Tibial artery (tissue), 4 donors: ENCODE measurements around the gene HIP1.
"Not testable (repeated sequence)": the region's sequence is repeated elsewhere in the genome, so short reads cannot be mapped to it uniquely, and the experiment has no call there.

Source experiments
- DNase-seq, 2 donors: peaks; one replicate each; pipeline ENCODE4 v3.0.0-alpha.2; 2019
- H3K27ac ChIP-seq, 2 donors: fragments of 200-600 bp; sonication (generic) in 1 of 2; 1 replicate in 1 of 2; 2 replicates in 1 of 2; pipeline ENCODE4 v1.5.1; 2018 to 2019; ENCODE audit warnings: mild to moderate bottlenecking in 1 of 2
- H3K27me3 ChIP-seq, 2 donors: fragments of 200-600 bp; sonication (generic) in 1 of 2; one replicate each; pipeline versions ENCODE4 v1.5.1 to v1.6.0; 2016 to 2019
- H3K36me3 ChIP-seq, 3 donors: fragments of 200-600 bp; sonication (generic) in 2 of 3; one replicate each; pipeline ENCODE4 v1.5.1; 2016 to 2019; ENCODE audit warnings: mild to moderate bottlenecking in 2 of 3
- H3K4me1 ChIP-seq, 4 donors: fragments of 200-600 bp; sonication (generic) in 2 of 4; 1 replicate in 3 of 4; 2 replicates in 1 of 4; pipeline ENCODE4 v1.5.1; 2016 to 2019
- H3K4me3 ChIP-seq, 2 donors: fragments of 200-600 bp; sonication (generic) in 1 of 2; 1 replicate in 1 of 2; 2 replicates in 1 of 2; pipeline ENCODE4 v1.5.1; 2018 to 2019; ENCODE audit warnings: mild to moderate bottlenecking in 2 of 2
- H3K9me3 ChIP-seq, 3 donors: fragments of 200-600 bp; sonication (generic) in 1 of 3; one replicate each; pipeline ENCODE4 v1.5.1; 2016 to 2019
- intact Hi-C: fragments of 100-400 bp; cut with DNase I; formaldehyde crosslinking; loops from one replicate; pipeline ENCODE4 v1.15.0; 2023; ENCODE audit warnings: low total_unique reads
- TF ChIP-seq, protein P1 (sequence below), 2 experiments: fragments of 200-600 bp in 1 of 2; fragments of 450-650 bp in 1 of 2; IDR thresholded peaks; one replicate each; pipeline ENCODE4 v1.5.1; 2017 to 2019; ENCODE audit warnings: antibody characterized with exemption in 2 of 2, mild to moderate bottlenecking in 1 of 2, moderate library complexity in 1 of 2

The HIP1 gene

GRCh38 chr7:75725306-75725705, 13.4 kb downstream of the HIP1 start:
- no peaks in the 10 kb centered on the region for H3K36me3 ChIP-seq
- H3K9me3 ChIP-seq, result no peaks in the 10 kb centered on the region
- TF ChIP-seq, protein P1, sequence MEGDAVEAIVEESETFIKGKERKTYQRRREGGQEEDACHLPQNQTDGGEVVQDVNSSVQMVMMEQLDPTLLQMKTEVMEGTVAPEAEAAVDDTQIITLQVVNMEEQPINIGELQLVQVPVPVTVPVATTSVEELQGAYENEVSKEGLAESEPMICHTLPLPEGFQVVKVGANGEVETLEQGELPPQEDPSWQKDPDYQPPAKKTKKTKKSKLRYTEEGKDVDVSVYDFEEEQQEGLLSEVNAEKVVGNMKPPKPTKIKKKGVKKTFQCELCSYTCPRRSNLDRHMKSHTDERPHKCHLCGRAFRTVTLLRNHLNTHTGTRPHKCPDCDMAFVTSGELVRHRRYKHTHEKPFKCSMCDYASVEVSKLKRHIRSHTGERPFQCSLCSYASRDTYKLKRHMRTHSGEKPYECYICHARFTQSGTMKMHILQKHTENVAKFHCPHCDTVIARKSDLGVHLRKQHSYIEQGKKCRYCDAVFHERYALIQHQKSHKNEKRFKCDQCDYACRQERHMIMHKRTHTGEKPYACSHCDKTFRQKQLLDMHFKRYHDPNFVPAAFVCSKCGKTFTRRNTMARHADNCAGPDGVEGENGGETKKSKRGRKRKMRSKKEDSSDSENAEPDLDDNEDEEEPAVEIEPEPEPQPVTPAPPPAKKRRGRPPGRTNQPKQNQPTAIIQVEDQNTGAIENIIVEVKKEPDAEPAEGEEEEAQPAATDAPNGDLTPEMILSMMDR (IDR thresholded peaks at IDR 0.05), result no peak
- H3K27ac ChIP-seq, result no peak overlapping the region
- intact Hi-C loops, result no loop called here
- no peaks in the 10 kb centered on the region for H3K27me3 ChIP-seq
- H3K4me1 ChIP-seq, result peaks cover 0 to 49% (median 26%) of the 10 kb centered on the region in 4 donors
- no peak overlapping the region for H3K4me3 ChIP-seq
- DNase-seq, result no peak

- Histone ChIP-seq H3K27me3 (no peaks in the 10 kb centered on the region), H3K27ac (peak overlapping the region in 1 of 2 donors; percentile 37), H3K4me1 (peaks cover 0 to 56% (median 22%) of the 10 kb centered on the region in 4 donors), H3K9me3 (no peaks in the 10 kb centered on the region), H3K36me3 (no peaks in the 10 kb centered on the region), H3K4me3 (no peak overlapping the region)
- DNase-seq, result no peak
- TF ChIP-seq, protein P1 (IDR thresholded peaks at IDR 0.05), result no peak
- intact Hi-C loops, result no loop called here
Measured at GRCh38 chr7:75723444-75723843, 15.3 kb downstream of the HIP1 start.

- intact Hi-C loops, result no loop called here
- no peaks in the 10 kb centered on the region for H3K27me3 ChIP-seq
Measured at GRCh38 chr7:75722373-75722772, 16.4 kb downstream of the HIP1 start.

DNA sequence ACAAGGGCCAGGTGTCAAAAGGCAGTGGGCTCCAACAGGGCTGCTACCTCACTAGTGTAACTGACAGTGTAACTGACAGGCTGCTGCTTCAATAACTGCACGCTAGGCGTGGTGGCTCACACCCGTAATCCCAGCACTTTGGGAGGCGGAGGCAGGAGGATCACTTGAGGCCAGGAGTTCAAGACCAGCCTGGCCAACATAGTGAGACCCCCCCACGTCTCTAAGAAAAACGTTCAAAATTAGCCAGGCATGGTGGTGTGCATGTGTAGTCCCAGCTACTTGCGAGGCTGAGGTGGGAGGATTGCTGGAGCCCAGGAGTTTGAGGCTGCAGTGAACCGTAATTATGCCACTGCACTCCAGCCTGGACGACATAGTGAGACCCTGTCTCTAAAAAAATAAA, 16.8 kb downstream of the HIP1 start:
- Histone ChIP-seq H3K27ac (peak overlapping the region; percentile 3 to 38), H3K4me1 (peaks cover 0 to 56% (median 14%) of the 10 kb centered on the region in 4 donors)
- H3K4me3 ChIP-seq, H3K36me3 ChIP-seq, DNase-seq, H3K9me3 ChIP-seq, intact Hi-C loops, H3K27me3 ChIP-seq: not testable (repeated sequence)

More at GRCh38 chr7:75722373-75722772, 16.4 kb downstream of the HIP1 start:
- Histone ChIP-seq H3K36me3 (no peaks in the 10 kb centered on the region), H3K4me1 (peaks cover 0 to 56% (median 15%) of the 10 kb centered on the region in 4 donors), H3K27ac (peak overlapping the region; percentile 3 to 37), H3K9me3 (no peaks in the 10 kb centered on the region), H3K4me3 (no peak overlapping the region)
- no peak for DNase-seq
- TF ChIP-seq, protein P1 (IDR thresholded peaks at IDR 0.05), result no peak

GRCh38 chr7:75721426-75721825, 17.3 kb downstream of the HIP1 start:
- DNase-seq, result no peak
- no peaks in the 10 kb centered on the region for H3K36me3 ChIP-seq
- peak overlapping the region in 1 of 2 donors; percentile 38 for H3K27ac ChIP-seq
- intact Hi-C loops, result no loop called here
- TF ChIP-seq, protein P1 (IDR thresholded peaks at IDR 0.05), result no peak
- H3K4me1 ChIP-seq, result peaks cover 0 to 57% (median 14%) of the 10 kb centered on the region in 4 donors
- H3K4me3 ChIP-seq, result no peak overlapping the region
- no peaks in the 10 kb centered on the region for H3K9me3 ChIP-seq
- H3K27me3 ChIP-seq, result no peaks in the 10 kb centered on the region

DNA sequence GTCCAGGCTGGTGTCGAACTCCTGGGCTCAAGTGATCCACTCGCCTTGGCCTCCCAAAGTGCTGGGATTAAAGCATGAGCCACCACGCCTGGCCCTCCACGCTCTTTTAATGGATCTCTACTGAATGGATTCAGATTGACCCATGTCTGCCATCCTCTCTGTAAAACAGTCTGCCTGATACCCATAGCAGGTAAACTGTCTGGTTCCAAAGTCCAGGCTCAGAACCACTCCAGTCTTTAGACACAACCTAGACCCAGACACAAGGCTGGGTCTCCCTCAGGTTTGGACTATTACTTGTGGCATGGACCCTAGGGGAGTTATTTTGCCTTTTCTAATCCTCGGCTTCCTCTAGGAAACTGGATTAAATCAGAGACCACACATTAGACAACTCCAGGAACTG, 19.1 kb downstream of the HIP1 start:
- Histone ChIP-seq H3K36me3 (no peaks in the 10 kb centered on the region), H3K4me3 (no peak overlapping the region), H3K9me3 (no peaks in the 10 kb centered on the region), H3K27me3 (no peaks in the 10 kb centered on the region), H3K4me1 (peaks cover 0 to 75% (median 25%) of the 10 kb centered on the region in 4 donors), H3K27ac (peak overlapping the region in 1 of 2 donors; percentile 21)
- TF ChIP-seq, protein P1 (IDR thresholded peaks at IDR 0.05), result no peak
- no peak for DNase-seq
- intact Hi-C loops, result no loop called here
